ENCODE results near the gene C1R.

GRCh38 chr12:7091171-7091570 lies 1.1 kb downstream of the C1R start:
- TF ChIP-seq CTCF (IDR thresholded peaks at IDR 0.05 in 8 of 11, conservative IDR thresholded peaks at IDR 0.05 in 3 of 11) (no peak), POLR2AphosphoS5 (IDR thresholded peaks at IDR 0.05) (no peak), POLR2A (IDR thresholded peaks at IDR 0.05) (no peak)
